ENCODE results near the gene DNAJC3.

The DNAJC3 gene

GRCh38 chr13:95677564-95678266 lies 776 bp downstream of the DNAJC3 start:
- Histone ChIP-seq H2AFZ (ENCODE audit: low read length) (peak overlapping the region; percentile 88), H3K4me1 (ENCODE audit: insufficient read depth, low read length, poor library complexity, severe bottlenecking) (peaks cover 64% of the 10 kb centered on the region)

GRCh38 chr13:95678967-95679366 lies 2.0 kb downstream of the DNAJC3 start:
- Histone ChIP-seq H3F3A (ENCODE audit: low read depth) (no peaks in the 10 kb centered on the region), H3K79me2 (ENCODE audit: insufficient read depth, low read length) (peaks cover 89% of the 10 kb centered on the region), H3K9ac (ENCODE audit: low read depth, low read length, poor library complexity, severe bottlenecking) (peak overlapping the region; percentile 94), H3K27me3 (ENCODE audit: insufficient read depth, low read length, poor library complexity, severe bottlenecking) (peaks cover 5% of the 10 kb centered on the region), H3K4me1 (ENCODE audit: insufficient read depth, low read length, poor library complexity, severe bottlenecking) (peaks cover 56% of the 10 kb centered on the region), H3K9me3 (ENCODE audit: insufficient read depth, low read depth, low read length) (no peaks in the 10 kb centered on the region), H3K36me3 (ENCODE audit: insufficient read depth, low read length) (no peaks in the 10 kb centered on the region), H4K20me1 (ENCODE audit: insufficient read depth, low read length, poor library complexity, severe bottlenecking) (peaks cover 61% of the 10 kb centered on the region), H3K9me2 (replicated peaks; ENCODE audit: low read depth, low read length) (no peaks in the 10 kb centered on the region), H3K4me2 (ENCODE audit: low read depth, low read length, poor library complexity, severe bottlenecking) (peak overlapping the region; percentile 90), H2AFZ (ENCODE audit: low read length) (no peak overlapping the region), H3K4me3 (ENCODE audit: low read length, poor library complexity, severe bottlenecking) (peak overlapping the region; percentile 94)
- TF ChIP-seq EZH2phosphoT487 (IDR thresholded peaks at IDR 0.05; ENCODE audit: borderline replicate concordance) (no peak), CTCF (conservative IDR thresholded peaks at IDR 0.05; ENCODE audit: low read length) (no peak)

More at GRCh38 chr13:95677564-95678266, 776 bp downstream of the DNAJC3 start:
- no peaks in the 10 kb centered on the region for H3K36me3 ChIP-seq (ENCODE audit: insufficient read depth, low read length)
- peaks cover 56% of the 10 kb centered on the region for H4K20me1 ChIP-seq (ENCODE audit: insufficient read depth, low read length, poor library complexity, severe bottlenecking)
- no peaks in the 10 kb centered on the region for H3K9me3 ChIP-seq (ENCODE audit: insufficient read depth, low read depth, low read length)
- TF ChIP-seq EZH2phosphoT487 (IDR thresholded peaks at IDR 0.05; ENCODE audit: borderline replicate concordance) (no peak), CTCF (conservative IDR thresholded peaks at IDR 0.05; ENCODE audit: low read length) (no peak)
- no peaks in the 10 kb centered on the region for H3K9me2 ChIP-seq (replicated peaks; ENCODE audit: low read depth, low read length)
- peaks cover 5% of the 10 kb centered on the region for H3K27me3 ChIP-seq (ENCODE audit: insufficient read depth, low read length, poor library complexity, severe bottlenecking)
- H3K4me2 ChIP-seq (ENCODE audit: low read depth, low read length, poor library complexity, severe bottlenecking), result peak overlapping the region; percentile 90
- H3F3A ChIP-seq (ENCODE audit: low read depth), result no peaks in the 10 kb centered on the region
- H3K79me2 ChIP-seq (ENCODE audit: insufficient read depth, low read length), result peaks cover 76% of the 10 kb centered on the region
- H3K4me3 ChIP-seq (ENCODE audit: low read length, poor library complexity, severe bottlenecking), result peak overlapping the region; percentile 94
- peak overlapping the region; percentile 94 for H3K9ac ChIP-seq (ENCODE audit: low read depth, low read length, poor library complexity, severe bottlenecking)

- peaks cover 56% of the 10 kb centered on the region for H3K4me1 ChIP-seq (ENCODE audit: insufficient read depth, low read length, poor library complexity, severe bottlenecking)
- no peaks in the 10 kb centered on the region for H3K36me3 ChIP-seq (ENCODE audit: insufficient read depth, low read length)
- no peaks in the 10 kb centered on the region for H3K9me3 ChIP-seq (ENCODE audit: insufficient read depth, low read depth, low read length)
- peak overlapping the region; percentile 90 for H3K4me2 ChIP-seq (ENCODE audit: low read depth, low read length, poor library complexity, severe bottlenecking)
- H3K9me2 ChIP-seq (replicated peaks; ENCODE audit: low read depth, low read length), result no peaks in the 10 kb centered on the region
- H3K4me3 ChIP-seq (ENCODE audit: low read length, poor library complexity, severe bottlenecking), result peak overlapping the region; percentile 94
- peaks cover 94% of the 10 kb centered on the region for H3K79me2 ChIP-seq (ENCODE audit: insufficient read depth, low read length)
- H4K20me1 ChIP-seq (ENCODE audit: insufficient read depth, low read length, poor library complexity, severe bottlenecking), result peaks cover 65% of the 10 kb centered on the region
- H3K27me3 ChIP-seq (ENCODE audit: insufficient read depth, low read length, poor library complexity, severe bottlenecking), result peaks cover 5% of the 10 kb centered on the region
- TF ChIP-seq EZH2phosphoT487 (IDR thresholded peaks at IDR 0.05; ENCODE audit: borderline replicate concordance) (no peak), CTCF (conservative IDR thresholded peaks at IDR 0.05; ENCODE audit: low read length) (no peak)
- no peak overlapping the region for H2AFZ ChIP-seq (ENCODE audit: low read length)
- H3K9ac ChIP-seq (ENCODE audit: low read depth, low read length, poor library complexity, severe bottlenecking), result peak overlapping the region; percentile 94
- H3F3A ChIP-seq (ENCODE audit: low read depth), result no peaks in the 10 kb centered on the region
Measured at GRCh38 chr13:95679722-95680121, 2.8 kb downstream of the DNAJC3 start.
